A549 treated with AZD9567 at 1 μM for 4 hours (cell line): ENCODE results near the gene A2M. TPM values are rescaled to one million over a fixed set of nuclear protein-coding genes. Genes with fewer than 3 reads are reported as not detected.

ENCODE experiments used
- total RNA-seq: library from RNA; stranded (reverse); fragments of 200-300 nt; extraction: Qiagen RNA extraction; gene quantifications from 5 replicates; pipeline ENCODE4 v1.2.3, GENCODE V29; 2022; ENCODE audit not compliant: insufficient read depth

The A2M gene
- 0.09 to 4.3 TPM (median 0.14 TPM) in 4 of 5 replicates, not detected in the other for total RNA-seq

DNA sequence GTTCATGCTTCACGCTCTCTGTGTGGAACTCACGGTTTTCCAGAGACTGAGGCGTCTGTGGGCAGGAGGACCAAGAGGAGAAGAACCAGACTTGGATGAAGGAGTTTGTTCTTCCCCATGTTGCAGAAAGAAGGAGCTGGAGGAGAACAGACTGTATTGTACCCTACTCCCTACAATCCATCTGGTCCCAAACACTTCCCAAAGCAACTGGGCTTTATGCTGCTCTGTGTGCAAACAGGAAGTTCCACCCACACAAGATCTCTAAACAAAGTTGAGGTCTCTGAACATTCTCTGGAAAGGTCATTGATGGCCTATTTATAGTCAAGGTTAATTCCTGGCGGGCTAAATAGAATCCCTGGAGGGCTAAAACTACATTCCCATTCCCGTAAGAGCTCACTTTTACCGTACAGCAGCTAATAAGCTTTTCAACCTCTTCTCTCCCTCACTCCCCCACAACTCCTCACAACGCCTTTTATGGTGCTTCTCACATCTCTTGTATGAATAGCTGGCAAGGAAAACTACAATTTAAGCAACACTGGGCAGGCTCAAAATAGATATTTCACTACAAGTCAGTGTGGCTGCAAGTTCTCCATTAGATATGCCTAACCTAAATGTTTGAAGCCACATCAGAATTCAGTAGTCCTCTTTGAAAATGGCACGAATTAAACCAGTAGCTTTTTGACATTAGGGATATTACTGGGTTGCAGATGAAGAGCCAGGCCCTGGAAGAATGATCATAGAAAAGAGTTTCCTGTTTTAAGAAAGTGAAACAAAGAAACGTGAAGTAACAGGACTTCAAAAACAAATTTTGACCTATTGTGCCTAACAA is at the start of gene A2M:
Gene A2M, minus strand, starts transcription at position 189 of the 829 bp plus-strand sequence. Its CDS starts 70 bp downstream, at position 119.

Other genes starting within 250 kb of the A2M start
- 7.3 to 20.6 TPM (median 8.8 TPM) in 5 replicates for gene PHC1, start 201.4 kb downstream of the A2M start, total RNA-seq
- gene M6PR, start 166.3 kb downstream of the A2M start, total RNA-seq, result 150 to 203 TPM (median 155 TPM) in 5 replicates
- 1.4 to 1.7 TPM (median 1.5 TPM) in 4 of 5 replicates, not detected in the other for gene KLRG1, start 126.4 kb downstream of the A2M start, total RNA-seq
- not detected in 5 replicates for gene PZP, start 92.5 kb upstream of the A2M start, total RNA-seq